ENCODE measurements around the gene BRPF1. TPM values are rescaled to one million over a fixed set of nuclear protein-coding genes. Genes with fewer than 3 reads are reported as not detected.

BRPF1 gene
- total and polyA plus RNA-seq, 4 donors: 8.3 to 26.4 (median 16.0) TPM

GRCh38 chr3:9695345-9695744 is 36.2 kb upstream of the BRPF1 start:
- peaks cover 0 to 2% (median 0%) of the 10 kb centered on the region in 4 donors for H3K9me3 ChIP-seq (ENCODE audit: control insufficient read depth in 4 of 4, insufficient read depth in 3 of 4, low read length in 3 of 4)
- no peaks in the 10 kb centered on the region for H3K4me1 ChIP-seq (ENCODE audit: control insufficient read depth in 5 of 5, insufficient read depth in 5 of 5, low read length in 5 of 5)
- no peak overlapping the region for H3K9ac ChIP-seq (ENCODE audit: insufficient read depth in 1 of 2, low read length in 2 of 2)
- ATAC-seq (ENCODE audit: insufficient read depth, low FRiP score) (no peak), DNase-seq (no peak)
- H3K4me3 ChIP-seq: no peak overlapping the region
- H3K27ac ChIP-seq (ENCODE audit: low read depth in 1 of 2, low read length in 1 of 2): no peak overlapping the region
- H3K36me3 ChIP-seq (ENCODE audit: control insufficient read depth in 4 of 4, insufficient read depth in 4 of 4, low read length in 4 of 4): peaks cover 8 to 72% (median 20%) of the 10 kb centered on the region in 4 donors
- no peak for TF ChIP-seq CTCF (IDR thresholded peaks at IDR 0.05; ENCODE audit: control extremely low read depth, extremely low read depth)
- no peaks in the 10 kb centered on the region for H3K27me3 ChIP-seq (ENCODE audit: control insufficient read depth in 3 of 3, insufficient read depth in 3 of 3, low read length in 2 of 3)
- 89 to 92% methylated on average over 4 of the region's 4 CpGs for WGBS, 2 donors

- Histone ChIP-seq H3K36me3 (ENCODE audit: control insufficient read depth in 4 of 4, insufficient read depth in 4 of 4, low read length in 4 of 4) (peaks cover 9 to 73% (median 19%) of the 10 kb centered on the region in 4 donors), H3K4me1 (ENCODE audit: control insufficient read depth in 5 of 5, insufficient read depth in 5 of 5, low read length in 5 of 5) (no peaks in the 10 kb centered on the region), H3K9ac (ENCODE audit: insufficient read depth in 1 of 2, low read length in 2 of 2) (no peak overlapping the region), H3K27me3 (ENCODE audit: control insufficient read depth in 3 of 3, insufficient read depth in 3 of 3, low read length in 2 of 3) (no peaks in the 10 kb centered on the region), H3K4me3 (no peak overlapping the region), H3K9me3 (ENCODE audit: control insufficient read depth in 4 of 4, insufficient read depth in 3 of 4, low read length in 3 of 4) (peaks cover 0 to 2% (median 0%) of the 10 kb centered on the region in 4 donors), H3K27ac (ENCODE audit: low read depth in 1 of 2, low read length in 1 of 2) (no peak overlapping the region)
- TF ChIP-seq CTCF (IDR thresholded peaks at IDR 0.05; ENCODE audit: control extremely low read depth, extremely low read depth): no peak
- WGBS, 2 donors: 94 to 97% methylated on average over 7 of the region's 7 CpGs
- no peak for ATAC-seq (ENCODE audit: insufficient read depth, low FRiP score)
- no peak for DNase-seq
Observed at GRCh38 chr3:9695746-9696145, 35.8 kb upstream of the BRPF1 start.

GRCh38 chr3:9696480-9697220 is 34.9 kb upstream of the BRPF1 start:
- Histone ChIP-seq H3K9ac (ENCODE audit: insufficient read depth in 1 of 2, low read length in 2 of 2) (no peak overlapping the region), H3K27ac (ENCODE audit: low read depth in 1 of 2, low read length in 1 of 2) (no peak overlapping the region), H3K9me3 (ENCODE audit: control insufficient read depth in 4 of 4, insufficient read depth in 3 of 4, low read length in 3 of 4) (peaks cover 0 to 2% (median 0%) of the 10 kb centered on the region in 4 donors), H3K27me3 (ENCODE audit: control insufficient read depth in 3 of 3, insufficient read depth in 3 of 3, low read length in 2 of 3) (no peaks in the 10 kb centered on the region), H3K4me1 (ENCODE audit: control insufficient read depth in 5 of 5, insufficient read depth in 5 of 5, low read length in 5 of 5) (no peaks in the 10 kb centered on the region), H3K4me3 (no peak overlapping the region), H3K36me3 (ENCODE audit: control insufficient read depth in 4 of 4, insufficient read depth in 4 of 4, low read length in 4 of 4) (peaks cover 12 to 73% (median 17%) of the 10 kb centered on the region in 4 donors)
- TF ChIP-seq CTCF (IDR thresholded peaks at IDR 0.05; ENCODE audit: control extremely low read depth, extremely low read depth): no peak
- WGBS, 2 donors: 82 to 84% methylated on average over 5 of the region's 5 CpGs
- no peak for ATAC-seq (ENCODE audit: insufficient read depth, low FRiP score)
- DNase-seq: no peak
